Muscle layer of colon (tissue), 2 donors: Measurements from ENCODE around the gene OPA1.

Experiments used
- H3K27ac ChIP-seq: one replicate; pipeline ENCODE4 v1.7.0; 2013; ENCODE audit warnings: low read depth, mild to moderate bottlenecking, low read length, moderate library complexity
- H3K27me3 ChIP-seq, 2 donors: one replicate each; pipeline ENCODE4 v1.7.0; 2013; ENCODE audit warnings: low read length in 2 of 2, mild to moderate bottlenecking in 2 of 2; ENCODE audit not compliant: insufficient read depth in 2 of 2, control insufficient read depth in 1 of 2
- H3K36me3 ChIP-seq: one replicate; pipeline ENCODE4 v1.7.0; 2013; ENCODE audit warnings: mild to moderate bottlenecking, low read length; ENCODE audit not compliant: insufficient read depth
- H3K4me1 ChIP-seq: one replicate; pipeline ENCODE4 v1.7.0; 2013; ENCODE audit warnings: mild to moderate bottlenecking, low read length; ENCODE audit not compliant: insufficient read depth
- H3K4me3 ChIP-seq, 2 donors: one replicate each; pipeline ENCODE4 v1.7.0; 2013; ENCODE audit warnings: low read length in 2 of 2, low read depth in 1 of 2, mild to moderate bottlenecking in 1 of 2, moderate library complexity in 1 of 2
- H3K9ac ChIP-seq: one replicate; pipeline ENCODE4 v1.7.0; 2013; ENCODE audit warnings: low read length
- H3K9me3 ChIP-seq: one replicate; pipeline ENCODE4 v1.7.0; 2013; ENCODE audit warnings: mild to moderate bottlenecking, low read length
- donor health status: abdominal sarcoma.
- donor health status: Adenocarcinoma of cecum.

The OPA1 gene

DNA sequence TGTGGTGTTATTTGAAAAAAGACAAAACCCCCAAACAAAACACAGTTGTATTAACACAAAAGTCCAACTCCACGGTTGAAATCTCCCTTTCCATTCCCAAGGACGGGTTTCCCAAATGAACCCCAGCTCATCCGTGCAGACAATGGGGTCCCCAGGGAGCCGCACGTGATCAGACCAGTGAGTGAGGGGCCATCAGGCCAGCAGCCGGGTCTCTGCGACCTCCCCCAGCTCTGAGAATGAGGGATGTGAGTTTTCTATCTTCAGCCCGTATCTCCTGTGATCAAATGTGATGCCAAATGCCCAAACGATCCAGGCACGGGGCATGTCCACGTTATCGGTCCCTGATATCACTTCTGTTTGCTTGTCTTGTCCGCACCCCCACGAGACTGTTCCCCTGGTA is 138.0 kb downstream of the OPA1 start:
- Histone ChIP-seq H3K9ac (no peak overlapping the region), H3K36me3 (no peaks in the 10 kb centered on the region), H3K9me3 (no peaks in the 10 kb centered on the region), H3K27me3 (no peaks in the 10 kb centered on the region), H3K4me3 (no peak overlapping the region), H3K4me1 (no peaks in the 10 kb centered on the region), H3K27ac (no peak overlapping the region)

DNA sequence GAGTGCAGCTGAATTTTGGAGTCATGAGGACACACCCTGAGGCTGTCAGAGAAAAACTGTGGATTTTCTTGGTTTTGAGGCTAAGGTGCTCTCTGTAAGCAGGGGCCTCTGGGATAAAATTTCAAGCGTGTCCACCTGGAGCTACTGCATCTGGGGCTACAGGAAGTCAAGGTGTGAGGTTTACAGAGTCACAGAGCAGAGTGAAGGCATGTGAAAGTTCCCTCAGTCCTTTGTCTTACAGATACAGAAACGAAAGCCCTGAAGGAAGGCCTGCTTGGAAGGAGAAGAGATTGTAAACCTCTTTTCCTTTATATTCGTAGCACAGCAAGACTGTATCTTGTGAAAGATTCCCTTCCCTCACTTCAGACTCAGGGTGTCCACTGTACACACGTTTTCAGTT is 138.6 kb downstream of the OPA1 start:
- H3K27ac ChIP-seq, result no peak overlapping the region
- no peaks in the 10 kb centered on the region for H3K4me1 ChIP-seq

DNA sequence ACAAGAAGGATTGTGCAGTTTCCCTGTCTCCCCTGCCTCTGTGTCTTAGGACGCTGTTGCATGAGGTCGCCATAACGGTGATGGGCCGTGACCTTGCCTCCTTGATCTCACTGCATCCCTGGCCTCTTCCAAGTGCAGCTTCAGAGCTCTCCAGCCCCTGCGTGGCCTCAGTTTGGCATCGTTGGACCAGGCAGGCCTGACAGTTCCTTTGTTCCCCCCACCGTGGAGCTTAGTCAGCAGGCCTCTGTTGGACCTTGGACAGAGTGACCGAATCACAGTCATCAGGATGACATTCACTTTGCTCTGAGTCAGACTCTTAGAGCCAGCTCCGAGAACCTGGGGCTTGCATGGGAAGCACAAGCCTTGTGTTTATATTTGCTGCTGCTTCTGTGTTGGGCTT is 139.4 kb downstream of the OPA1 start:
- Histone ChIP-seq H3K27me3 (no peaks in the 10 kb centered on the region), H3K36me3 (no peaks in the 10 kb centered on the region), H3K9me3 (no peaks in the 10 kb centered on the region), H3K4me3 (no peak overlapping the region), H3K27ac (no peak overlapping the region), H3K9ac (no peak overlapping the region), H3K4me1 (no peaks in the 10 kb centered on the region)

More for the DNA sequence above, 138.6 kb downstream of the OPA1 start:
- no peaks in the 10 kb centered on the region for H3K9me3 ChIP-seq
- no peak overlapping the region for H3K9ac ChIP-seq
- no peak overlapping the region for H3K4me3 ChIP-seq
- H3K27me3 ChIP-seq, result no peaks in the 10 kb centered on the region
- no peaks in the 10 kb centered on the region for H3K36me3 ChIP-seq

DNA sequence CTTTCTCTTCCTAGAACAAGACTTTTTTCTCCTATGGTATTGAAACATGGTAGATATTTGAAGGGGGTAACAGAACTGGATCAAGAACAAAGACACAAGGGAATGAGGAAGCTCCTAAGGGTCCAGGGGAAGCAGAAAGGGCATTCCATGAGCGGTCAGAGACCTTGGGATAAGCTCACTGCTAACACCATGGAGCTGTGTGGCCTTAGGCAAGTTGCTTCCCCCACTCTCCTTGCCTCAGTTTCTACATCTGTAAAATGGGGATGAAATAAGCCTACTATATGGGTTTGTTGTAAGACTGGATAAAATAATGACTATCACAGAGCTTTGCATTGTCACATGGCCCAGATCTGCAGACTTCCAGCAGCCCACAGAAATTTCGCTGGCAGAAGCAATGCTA is 139.8 kb downstream of the OPA1 start:
- Histone ChIP-seq H3K27me3 (no peaks in the 10 kb centered on the region), H3K27ac (no peak overlapping the region), H3K9me3 (no peaks in the 10 kb centered on the region)

DNA sequence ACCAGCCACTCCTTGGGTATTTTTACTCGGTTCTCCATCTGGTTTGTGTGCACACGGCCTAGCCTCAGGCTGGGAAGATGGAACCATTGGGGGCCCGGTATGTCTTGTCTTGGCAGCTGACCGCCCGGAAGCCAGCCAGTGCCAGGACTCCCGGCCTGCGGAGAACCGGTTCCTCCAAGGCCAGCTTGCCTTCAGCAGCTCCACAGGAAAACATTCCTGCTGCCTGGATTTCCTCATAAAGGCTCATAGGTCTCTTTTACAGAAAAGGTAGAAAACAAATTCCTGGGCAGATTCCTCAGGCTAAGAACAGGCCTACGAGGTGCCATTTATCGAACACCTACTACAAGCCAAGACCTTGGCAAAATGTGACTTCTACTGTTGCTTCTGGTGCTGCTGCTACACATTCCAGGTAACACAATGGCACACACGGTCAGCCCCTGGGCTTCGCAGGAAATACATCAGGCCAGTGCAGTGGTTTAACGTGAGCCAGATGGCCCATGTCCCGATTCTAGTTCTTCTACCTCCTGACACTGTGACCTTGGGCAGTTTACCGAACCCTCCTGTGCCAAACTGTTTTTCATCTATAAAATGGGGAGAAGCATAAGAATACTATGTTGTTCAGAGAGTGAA is 141.8 kb downstream of the OPA1 start:
- H3K36me3 ChIP-seq, result no peaks in the 10 kb centered on the region
- H3K27ac ChIP-seq, result no peak overlapping the region
- no peak overlapping the region for H3K4me3 ChIP-seq
- H3K4me1 ChIP-seq, result no peaks in the 10 kb centered on the region
- no peaks in the 10 kb centered on the region for H3K27me3 ChIP-seq
- H3K9me3 ChIP-seq, result no peaks in the 10 kb centered on the region
- H3K9ac ChIP-seq, result no peak overlapping the region

More for the DNA sequence above, 139.8 kb downstream of the OPA1 start:
- Histone ChIP-seq H3K4me1 (no peaks in the 10 kb centered on the region), H3K9ac (no peak overlapping the region), H3K4me3 (no peak overlapping the region), H3K36me3 (no peaks in the 10 kb centered on the region)

DNA sequence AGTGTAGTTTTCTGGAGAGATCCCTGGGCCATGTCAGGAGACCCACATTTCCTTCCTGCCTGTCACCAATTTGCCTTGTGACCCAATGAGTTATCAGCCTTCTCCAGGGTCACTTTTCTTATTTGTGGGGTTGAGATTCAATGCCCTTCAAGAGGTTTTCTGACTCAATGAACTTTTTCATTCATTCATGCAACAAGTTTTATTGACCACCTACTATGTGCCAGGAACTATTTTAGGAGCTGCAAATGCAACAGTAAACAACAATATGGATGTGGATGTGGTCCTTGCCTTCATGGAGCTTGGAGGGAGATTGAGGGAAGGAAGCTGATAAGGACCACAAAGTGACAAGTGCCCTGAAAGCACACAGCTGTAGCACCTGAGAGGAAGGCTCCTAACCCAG is 142.8 kb downstream of the OPA1 start:
- Histone ChIP-seq H3K9ac (no peak overlapping the region), H3K4me1 (no peaks in the 10 kb centered on the region), H3K27me3 (no peaks in the 10 kb centered on the region), H3K27ac (no peak overlapping the region), H3K9me3 (no peaks in the 10 kb centered on the region), H3K36me3 (no peaks in the 10 kb centered on the region), H3K4me3 (no peak overlapping the region)

DNA sequence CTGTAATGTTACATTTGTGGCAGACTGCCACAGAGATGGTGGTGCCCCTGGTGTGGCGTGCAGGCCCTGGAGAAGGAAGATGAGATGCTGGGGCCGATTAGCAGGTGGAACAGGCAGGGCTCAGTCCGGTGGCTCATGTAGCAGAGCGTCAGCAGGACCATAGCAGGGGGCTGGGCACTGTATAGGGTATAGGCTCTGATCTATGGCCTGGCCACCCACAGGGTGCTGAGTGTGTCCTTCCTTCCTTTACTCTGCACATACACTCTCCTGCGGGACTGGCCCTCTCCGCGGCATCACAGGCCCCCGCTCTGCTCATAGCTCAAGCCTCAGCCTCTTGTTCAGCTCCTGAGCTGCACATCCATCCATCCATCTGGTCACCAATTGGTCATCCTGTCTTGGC is 143.6 kb downstream of the OPA1 start:
- Histone ChIP-seq H3K4me1 (no peaks in the 10 kb centered on the region), H3K36me3 (no peaks in the 10 kb centered on the region), H3K4me3 (no peak overlapping the region), H3K9ac (no peak overlapping the region), H3K27me3 (no peaks in the 10 kb centered on the region), H3K9me3 (no peaks in the 10 kb centered on the region), H3K27ac (no peak overlapping the region)

DNA sequence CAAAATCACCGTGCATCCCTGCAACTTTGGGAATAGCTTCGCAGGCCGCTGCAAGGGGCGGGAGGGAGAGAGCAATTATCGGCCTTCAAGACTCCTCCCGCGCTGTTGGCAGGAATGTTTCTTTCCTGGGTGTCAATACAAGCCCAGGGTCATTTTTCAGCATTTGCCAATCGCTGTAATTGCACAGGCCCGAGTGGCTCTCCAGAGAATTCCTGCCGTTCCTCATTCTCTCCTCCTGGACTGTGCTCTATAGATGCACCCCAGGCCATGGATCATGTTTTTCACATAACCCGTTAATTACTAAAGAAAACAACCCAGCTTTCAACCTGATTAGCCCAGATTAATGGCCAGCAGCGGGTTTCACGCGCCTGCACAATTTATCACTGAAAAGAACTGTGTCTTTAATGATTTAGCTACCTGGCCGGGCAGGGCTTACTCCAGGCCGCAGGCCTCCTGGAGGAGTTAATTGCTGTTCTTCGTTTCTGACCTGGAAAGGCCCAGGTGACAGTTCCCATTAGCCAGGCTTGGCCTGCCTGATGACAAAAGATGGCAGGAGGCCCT is 144.3 kb downstream of the OPA1 start:
- H3K4me3 ChIP-seq, result no peak overlapping the region
- no peaks in the 10 kb centered on the region for H3K27me3 ChIP-seq
- no peak overlapping the region for H3K27ac ChIP-seq
- no peaks in the 10 kb centered on the region for H3K9me3 ChIP-seq
- no peaks in the 10 kb centered on the region for H3K4me1 ChIP-seq
- H3K9ac ChIP-seq, result no peak overlapping the region
- H3K36me3 ChIP-seq, result no peaks in the 10 kb centered on the region

DNA sequence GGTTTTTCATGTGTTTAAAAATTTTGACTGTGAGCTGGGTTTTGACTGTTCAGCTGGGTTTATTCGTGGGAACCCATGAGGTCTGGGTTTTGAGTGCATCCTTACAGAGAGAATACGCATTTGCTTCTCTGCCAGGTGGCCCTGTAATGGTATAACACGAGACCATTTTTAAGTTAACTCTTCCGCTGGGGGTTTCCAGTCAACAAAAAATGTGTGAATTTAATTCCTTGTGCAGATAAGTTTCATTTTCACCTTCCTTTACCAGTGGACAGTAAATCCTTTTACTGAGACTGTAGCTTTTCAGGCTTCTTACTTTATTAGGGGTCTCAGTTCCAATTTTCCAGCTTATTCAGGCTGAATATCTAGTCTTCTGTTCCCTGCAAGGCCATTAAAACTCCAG is 149.6 kb downstream of the OPA1 start:
- Histone ChIP-seq H3K4me1 (no peaks in the 10 kb centered on the region), H3K9ac (no peak overlapping the region), H3K27ac (no peak overlapping the region)

DNA sequence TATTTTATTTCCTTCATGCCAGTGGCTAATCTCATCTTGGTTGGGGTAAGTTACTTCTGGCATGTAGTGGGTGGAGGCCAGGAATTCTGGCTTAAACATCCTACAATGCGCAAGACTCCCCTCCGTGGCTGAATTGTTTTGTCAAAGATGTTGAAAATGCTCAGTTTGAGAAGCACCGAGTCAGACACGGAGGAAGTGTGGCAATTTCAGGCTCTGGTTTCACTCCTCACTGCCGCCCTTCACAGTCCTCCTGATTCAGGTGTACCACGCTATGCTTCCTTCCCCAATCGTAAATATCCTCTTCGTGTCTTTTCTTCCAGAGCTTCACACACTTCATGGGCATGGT is 150.7 kb downstream of the OPA1 start:
- Histone ChIP-seq H3K27ac (no peak overlapping the region), H3K9ac (no peak overlapping the region), H3K4me3 (no peak overlapping the region)

More for the DNA sequence above, 149.6 kb downstream of the OPA1 start:
- H3K4me3 ChIP-seq, result no peak overlapping the region
- H3K36me3 ChIP-seq, result no peaks in the 10 kb centered on the region
- H3K27me3 ChIP-seq, result no peaks in the 10 kb centered on the region
- H3K9me3 ChIP-seq, result no peaks in the 10 kb centered on the region

DNA sequence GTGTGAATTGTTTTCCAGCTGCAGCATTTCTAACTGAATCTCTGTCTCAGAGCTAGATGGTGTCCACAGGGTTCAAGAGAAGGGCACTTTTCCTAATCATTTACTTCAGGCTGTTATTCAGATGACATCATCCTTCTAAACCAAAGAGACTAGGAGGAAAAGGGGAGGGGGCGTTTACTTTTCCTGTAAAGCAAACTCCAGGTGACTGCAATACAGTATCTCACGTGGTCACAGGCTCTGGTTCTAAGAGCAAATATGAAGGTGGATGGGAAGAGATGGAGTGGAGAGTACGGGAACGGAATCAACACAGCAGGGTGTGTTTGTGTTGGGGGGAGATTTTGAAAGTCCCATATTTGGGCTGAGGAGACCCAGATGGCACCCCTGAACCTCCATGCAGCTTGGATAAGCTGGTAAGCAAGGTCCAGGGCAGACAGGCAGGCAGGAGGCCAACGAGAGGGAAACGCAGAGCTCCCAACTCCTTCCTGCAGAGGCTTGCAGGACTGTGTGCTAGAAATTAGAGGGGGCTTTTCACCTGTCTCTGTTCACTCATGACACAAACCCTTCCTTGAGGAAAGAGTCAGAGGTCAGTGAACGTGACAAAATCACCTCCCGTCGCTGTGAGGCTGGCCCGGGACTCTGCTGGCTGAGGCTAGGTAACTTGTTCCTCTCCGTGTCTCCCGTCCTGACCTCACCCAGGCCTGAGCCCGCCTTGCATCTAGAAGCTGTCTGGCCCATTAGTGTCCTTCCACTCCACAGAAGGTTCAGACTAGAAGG is 151.2 kb downstream of the OPA1 start:
- no peaks in the 10 kb centered on the region for H3K36me3 ChIP-seq
- H3K4me3 ChIP-seq, result no peak overlapping the region
- H3K27me3 ChIP-seq, result no peaks in the 10 kb centered on the region
- H3K9me3 ChIP-seq, result no peaks in the 10 kb centered on the region
- no peaks in the 10 kb centered on the region for H3K4me1 ChIP-seq
- H3K9ac ChIP-seq, result no peak overlapping the region
- no peak overlapping the region for H3K27ac ChIP-seq

More for the DNA sequence above, 150.7 kb downstream of the OPA1 start:
- Histone ChIP-seq H3K27me3 (no peaks in the 10 kb centered on the region), H3K36me3 (no peaks in the 10 kb centered on the region), H3K4me1 (no peaks in the 10 kb centered on the region), H3K9me3 (no peaks in the 10 kb centered on the region)
